Measurements from ENCODE around the gene CPNE9.

DNA sequence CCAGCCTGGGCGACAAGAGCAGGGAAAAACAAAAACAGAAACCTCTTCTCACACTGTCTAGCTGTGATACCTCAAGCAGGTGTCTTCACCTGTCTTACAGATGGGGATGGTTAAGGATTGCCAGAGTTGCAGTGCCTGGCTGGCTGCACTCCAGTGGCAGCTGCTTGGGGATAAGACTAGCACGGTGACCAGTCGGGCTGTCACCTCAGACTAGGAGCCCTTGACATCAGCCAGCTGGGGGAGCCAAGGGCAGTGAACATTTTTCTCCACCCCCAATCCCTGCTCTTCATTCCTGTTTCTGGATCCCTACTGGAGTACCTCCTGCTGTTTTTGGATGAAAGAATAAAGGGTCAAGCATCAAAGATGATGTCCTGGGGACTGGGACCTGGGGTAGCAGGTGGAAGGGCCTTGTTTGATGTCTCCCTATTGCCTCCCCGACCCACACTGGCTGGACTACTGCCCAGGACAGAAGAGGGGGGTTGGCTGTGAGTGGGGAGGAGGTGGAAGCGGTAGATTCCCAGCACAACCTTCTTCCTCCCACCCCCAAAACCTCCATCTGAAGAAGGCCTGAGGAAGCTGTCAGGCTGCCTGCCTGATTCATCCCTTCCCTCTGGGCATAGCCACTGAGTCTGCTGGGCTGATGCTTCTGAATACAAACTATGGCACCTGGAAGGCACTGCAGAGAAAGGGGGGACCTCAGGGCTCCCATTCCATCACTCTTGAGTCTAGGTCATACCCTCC lies 7.0 kb upstream of the CPNE9 start:
- TF ChIP-seq ISL1 (CRISPR knock-in tag; IDR thresholded peaks at IDR 0.05), result no peak
- TF ChIP-seq CSDC2 (CRISPR knock-in tag; IDR thresholded peaks at IDR 0.05), result no peak
- TF ChIP-seq ZNF8 (CRISPR knock-in tag; IDR thresholded peaks at IDR 0.05), result no peak
- TF ChIP-seq RARB (CRISPR knock-in tag; IDR thresholded peaks at IDR 0.05), result no peak

Measured in SK-N-SH treated with all-trans-retinoic acid at 6 μM for 48 hours (cell line).